ENCODE measurements around the gene EBLN2.

EBLN2 gene

DNA sequence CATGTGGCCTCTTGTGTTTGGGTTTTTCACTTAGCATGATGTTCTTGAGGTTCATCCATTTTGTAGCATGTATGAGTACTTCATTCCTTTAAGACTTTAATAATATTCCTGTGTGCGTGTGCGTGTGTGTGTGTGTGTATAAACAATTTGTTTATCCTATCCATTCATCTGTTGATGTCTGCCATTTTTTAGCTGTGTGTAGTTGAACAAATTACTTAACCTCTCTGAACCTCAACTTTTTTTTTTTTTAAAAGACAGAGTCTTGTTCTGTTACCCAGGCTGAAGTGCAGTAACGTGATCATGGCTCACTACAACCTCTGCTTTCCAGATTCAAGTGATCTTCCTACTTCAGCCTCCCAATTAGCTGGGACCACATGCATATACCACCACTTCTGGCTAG is 47.3 kb downstream of the EBLN2 start:
- no peak for DNase-seq

DNA sequence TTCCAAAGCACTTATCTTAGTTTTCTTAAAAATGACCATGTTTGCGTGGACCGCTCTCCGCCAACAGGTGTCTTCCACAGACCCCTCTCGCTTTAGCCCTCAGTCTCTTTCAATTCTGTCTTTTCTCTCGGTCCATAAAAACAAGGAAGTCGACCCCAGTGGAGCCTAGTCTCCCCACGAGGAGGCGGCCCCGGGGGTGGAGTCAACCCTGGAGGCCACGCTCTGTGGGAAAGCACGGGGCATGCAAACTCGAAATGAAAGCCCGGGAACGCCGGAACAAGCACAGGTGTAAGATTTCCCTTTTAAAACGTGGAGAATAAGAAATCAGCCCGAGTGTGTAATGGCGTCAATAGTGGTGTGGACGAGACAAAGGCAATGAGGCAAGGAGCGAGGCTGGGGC is 49.1 kb downstream of the EBLN2 start:
- no peak for DNase-seq

All from CD4-positive, alpha-beta T cell treated with Interleukin-17A for 1 hour (primary cell).